Epithelial cell of esophagus (primary cell): ENCODE results near the gene ZNF358.
A peak's percentile ranks its signal among the peaks of the same experiment; 100 is the strongest.

Experiments
- DNase-seq: peaks from one replicate; pipeline ENCODE4 v3.0.0; 2010; ENCODE audit warnings: low read depth
- H3K4me3 ChIP-seq: 2 replicates; pipeline ENCODE4 v1.5.1; 2011; ENCODE audit warnings: mild to moderate bottlenecking, low read length, control low read depth
- CTCF ChIP-seq: IDR thresholded peaks from 2 replicates; pipeline ENCODE4 v1.5.1; 2011; ENCODE audit warnings: low read depth, mild to moderate bottlenecking, low read length, control low read depth, inconsistent platforms; ENCODE audit not compliant: insufficient read depth; ENCODE audit errors: missing control alignments

ZNF358 gene

GRCh38 chr19:7529610-7530490, 13.9 kb downstream of the ZNF358 start:
- no peak for DNase-seq
- no peak overlapping the region for H3K4me3 ChIP-seq
- TF ChIP-seq CTCF, result no peak

GRCh38 chr19:7533281-7533885, 17.5 kb downstream of the ZNF358 start:
- peak; percentile 63 for DNase-seq
- no peak for TF ChIP-seq CTCF
- peak overlapping the region; percentile 93 for H3K4me3 ChIP-seq

GRCh38 chr19:7533925-7534480, 18.1 kb downstream of the ZNF358 start:
- H3K4me3 ChIP-seq, result peak overlapping the region; percentile 93
- no peak for TF ChIP-seq CTCF
- peak; percentile 91 for DNase-seq

- DNase-seq, result peak; percentile 59
- H3K4me3 ChIP-seq, result peak overlapping the region; percentile 93
- no peak for TF ChIP-seq CTCF
Observed at GRCh38 chr19:7534531-7535046, 18.7 kb downstream of the ZNF358 start.

- no peak for TF ChIP-seq CTCF
- DNase-seq, result peak; percentile 96
- H3K4me3 ChIP-seq, result peak within 1 kb of the TSS; percentile 93
Observed at GRCh38 chr19:7535047-7535997, 19.4 kb downstream of the ZNF358 start, which contains the start of gene PNPLA6. Gene PNPLA6 (plus strand): TSS chr19:7535717. CDS start chr19:7535789, 72 bp downstream.
